ENCODE measurements around the gene ALK.
"Not testable (repeated sequence)": the region's sequence is repeated elsewhere in the genome, so short reads cannot be mapped to it uniquely, and the experiment has no call there.

The ALK gene

DNA sequence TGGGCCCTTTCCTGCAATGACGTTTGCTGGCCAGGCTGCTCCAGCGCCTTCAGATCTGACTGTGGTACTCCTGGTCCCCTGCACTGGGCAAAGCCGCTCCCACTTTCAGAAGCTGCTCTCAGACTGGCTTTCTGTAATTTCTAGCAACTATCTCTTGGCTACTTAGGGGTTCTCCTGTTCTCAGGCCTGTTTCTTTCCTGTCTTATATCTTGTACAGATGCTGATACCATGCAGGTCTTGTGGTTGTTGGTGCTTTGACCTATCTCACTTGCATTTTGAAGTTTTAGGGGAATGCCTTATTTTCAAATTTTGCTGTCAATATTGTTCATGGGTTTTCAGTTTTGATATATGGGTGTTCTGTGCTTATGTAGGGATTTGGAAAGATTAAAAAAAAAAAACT, 660.4 kb downstream of the ALK start:
- no peak for DNase-seq (ENCODE audit: extremely low read depth, low read depth)
- TF ChIP-seq, protein P1, sequence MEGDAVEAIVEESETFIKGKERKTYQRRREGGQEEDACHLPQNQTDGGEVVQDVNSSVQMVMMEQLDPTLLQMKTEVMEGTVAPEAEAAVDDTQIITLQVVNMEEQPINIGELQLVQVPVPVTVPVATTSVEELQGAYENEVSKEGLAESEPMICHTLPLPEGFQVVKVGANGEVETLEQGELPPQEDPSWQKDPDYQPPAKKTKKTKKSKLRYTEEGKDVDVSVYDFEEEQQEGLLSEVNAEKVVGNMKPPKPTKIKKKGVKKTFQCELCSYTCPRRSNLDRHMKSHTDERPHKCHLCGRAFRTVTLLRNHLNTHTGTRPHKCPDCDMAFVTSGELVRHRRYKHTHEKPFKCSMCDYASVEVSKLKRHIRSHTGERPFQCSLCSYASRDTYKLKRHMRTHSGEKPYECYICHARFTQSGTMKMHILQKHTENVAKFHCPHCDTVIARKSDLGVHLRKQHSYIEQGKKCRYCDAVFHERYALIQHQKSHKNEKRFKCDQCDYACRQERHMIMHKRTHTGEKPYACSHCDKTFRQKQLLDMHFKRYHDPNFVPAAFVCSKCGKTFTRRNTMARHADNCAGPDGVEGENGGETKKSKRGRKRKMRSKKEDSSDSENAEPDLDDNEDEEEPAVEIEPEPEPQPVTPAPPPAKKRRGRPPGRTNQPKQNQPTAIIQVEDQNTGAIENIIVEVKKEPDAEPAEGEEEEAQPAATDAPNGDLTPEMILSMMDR (IDR thresholded peaks at IDR 0.05; ENCODE audit: low read depth, low read length): no peak

DNA sequence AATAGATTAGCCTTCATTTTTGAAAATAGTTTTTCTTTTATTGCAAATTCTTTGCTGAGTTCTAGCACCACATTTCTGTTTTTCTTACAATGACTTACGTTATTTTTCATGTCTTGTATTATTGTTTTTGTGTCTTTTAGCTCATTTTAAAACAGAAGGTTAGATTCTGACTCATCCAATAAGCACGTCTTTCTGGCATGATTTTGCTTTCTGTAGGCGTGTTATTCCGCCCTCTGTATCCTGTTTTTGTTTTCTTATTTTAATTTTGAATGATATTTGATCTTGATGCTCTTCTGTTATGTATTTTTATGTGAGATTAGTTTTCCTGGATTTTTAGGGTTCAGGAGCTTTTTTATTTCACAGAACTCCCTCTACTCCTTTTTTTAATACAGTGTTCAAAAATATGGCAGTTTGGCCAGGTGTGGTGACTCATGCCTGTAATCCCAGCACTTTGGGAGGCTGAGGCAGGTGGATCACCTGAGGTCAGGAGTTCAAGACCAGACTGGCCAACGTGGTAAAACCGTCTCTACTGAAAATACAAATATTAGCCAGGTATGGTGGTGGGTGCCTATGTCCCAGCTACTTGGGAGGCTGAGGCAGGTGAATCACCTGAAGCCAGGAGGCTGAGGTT, 661.1 kb downstream of the ALK start:
- DNase-seq (ENCODE audit: extremely low read depth, low read depth): no peak
- TF ChIP-seq, protein P1 (IDR thresholded peaks at IDR 0.05; ENCODE audit: low read depth, low read length): no peak

DNA sequence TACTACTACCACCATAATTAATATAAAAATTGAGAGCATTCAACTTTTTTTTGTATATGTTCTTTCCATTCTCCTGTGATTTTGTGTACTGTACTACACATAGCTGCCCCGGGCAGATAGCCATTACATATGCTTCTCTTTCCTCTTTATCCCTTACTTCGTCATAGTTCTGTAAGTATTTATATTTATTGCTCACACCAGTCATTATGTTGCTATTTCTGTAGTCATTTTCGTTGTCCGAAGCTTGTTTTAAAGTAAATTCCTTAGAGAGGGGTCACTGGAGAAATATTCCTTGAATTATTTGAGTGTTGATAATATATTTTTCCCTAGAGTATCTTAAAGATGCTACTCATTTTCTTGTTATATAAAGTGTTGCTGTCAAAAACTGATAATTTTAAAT, 662.2 kb downstream of the ALK start:
- no peak for DNase-seq (ENCODE audit: extremely low read depth, low read depth)
- TF ChIP-seq, protein P1 (IDR thresholded peaks at IDR 0.05; ENCODE audit: low read depth, low read length): no peak

DNA sequence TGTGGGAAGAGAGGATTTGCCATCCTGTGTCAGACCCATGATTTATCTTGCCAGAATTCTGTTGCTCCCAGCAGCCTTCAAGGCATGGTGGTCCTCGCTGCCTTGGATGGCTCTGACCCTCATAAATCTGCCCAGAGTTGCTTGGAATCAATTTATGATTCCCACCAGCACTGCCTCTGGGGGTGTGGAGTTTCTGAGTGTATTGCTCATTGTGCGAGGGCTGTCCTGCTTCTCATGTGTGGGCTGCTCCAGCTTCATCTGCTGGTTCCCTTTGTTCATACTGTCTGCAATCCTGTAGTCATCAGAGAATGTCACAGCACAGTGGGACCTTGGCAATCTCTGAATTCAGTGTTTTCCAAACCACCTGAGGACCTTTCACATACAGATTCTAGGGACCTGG, 666.4 kb downstream of the ALK start:
- TF ChIP-seq, protein P1 (IDR thresholded peaks at IDR 0.05; ENCODE audit: low read depth, low read length): no peak
- DNase-seq (ENCODE audit: extremely low read depth, low read depth): no peak

DNA sequence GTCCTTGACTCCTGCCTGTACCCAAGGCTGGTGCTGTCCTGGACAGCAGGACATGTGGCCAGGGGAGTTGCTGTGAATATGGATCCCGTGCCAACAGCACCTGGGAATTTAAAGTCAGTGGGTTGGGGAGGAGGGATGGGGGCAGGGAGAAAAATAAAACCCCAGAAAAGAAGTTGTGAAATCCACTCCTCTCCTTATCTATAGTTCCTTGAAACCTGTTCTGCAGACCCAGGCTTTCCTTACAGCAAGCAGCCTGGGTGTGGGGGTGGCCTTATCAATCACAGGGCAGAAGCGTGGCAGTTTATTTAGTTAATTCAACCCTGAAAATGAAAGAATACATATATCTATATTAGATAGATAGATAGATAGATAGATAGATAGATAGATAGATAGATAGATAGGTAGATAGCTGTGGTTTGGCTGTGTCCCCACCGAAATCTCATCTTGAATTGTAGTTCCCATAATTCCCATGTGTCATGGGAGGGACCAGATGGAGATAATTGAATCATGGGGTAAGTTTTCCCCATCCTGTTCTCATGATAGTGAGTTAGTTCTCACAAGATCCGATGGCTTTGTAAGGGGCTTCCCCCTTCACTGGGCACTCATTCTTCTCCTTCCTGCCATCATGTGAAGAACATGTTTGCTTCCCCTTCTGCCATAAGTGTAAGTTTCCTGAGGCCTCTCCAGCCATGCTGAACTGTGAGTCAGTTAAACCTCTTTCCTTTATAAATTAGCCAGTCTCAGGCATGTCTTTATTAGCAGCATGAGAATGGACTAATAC, 667.7 kb downstream of the ALK start:
- not testable (repeated sequence) for DNase-seq (ENCODE audit: extremely low read depth, low read depth)

DNA sequence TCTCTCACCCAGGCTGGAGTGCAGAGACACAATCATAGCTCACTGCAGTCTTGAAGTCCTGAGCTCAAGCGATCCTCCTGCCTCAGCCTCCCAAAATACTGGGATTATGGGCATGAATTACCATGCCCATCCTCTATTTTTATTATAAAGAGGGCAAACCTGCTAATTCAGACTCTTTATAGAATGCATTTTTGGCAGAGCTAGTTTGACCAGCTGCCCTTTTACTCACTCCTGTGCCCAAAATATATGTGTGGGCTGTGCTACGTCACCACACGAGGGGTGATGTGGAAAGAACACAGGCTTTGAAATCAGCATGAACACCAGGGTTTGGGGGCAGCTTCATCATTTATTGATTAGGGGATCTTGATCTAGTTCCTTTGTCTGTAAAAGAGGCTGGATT, 668.4 kb downstream of the ALK start:
- TF ChIP-seq, protein P1 (IDR thresholded peaks at IDR 0.05; ENCODE audit: low read depth, low read length): no peak
- no peak for DNase-seq (ENCODE audit: extremely low read depth, low read depth)

DNA sequence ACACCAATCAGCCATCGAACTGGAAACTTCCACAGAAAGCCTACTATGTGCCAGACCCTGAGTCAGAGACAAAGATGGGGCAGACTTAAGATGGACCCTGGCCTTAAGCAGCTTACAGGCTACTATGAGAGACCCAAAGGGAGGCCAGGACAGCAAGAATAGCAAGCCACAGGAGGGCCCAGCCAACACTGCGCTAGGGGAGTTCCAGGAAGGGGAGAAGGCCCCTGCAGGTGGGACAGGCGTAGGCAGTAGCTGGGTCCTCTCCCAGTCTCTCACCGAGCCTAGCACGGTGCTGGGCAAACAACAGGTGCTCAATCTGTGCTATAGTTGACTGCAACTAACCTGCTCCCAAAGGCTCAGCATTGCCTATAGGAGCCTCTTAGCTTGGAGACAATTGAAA, 670.0 kb downstream of the ALK start:
- TF ChIP-seq, protein P1 (IDR thresholded peaks at IDR 0.05; ENCODE audit: low read depth, low read length): no peak
- DNase-seq (ENCODE audit: extremely low read depth, low read depth): no peak

Measured in AG09319 (cell line).